HG03066 (cell line): Measurements from ENCODE around the gene IFI44L.
A peak's percentile ranks its signal among the peaks of the same experiment; 100 is the strongest.

Experiments
- ATAC-seq: cut with Tn5 transposase; IDR thresholded peaks from one replicate; pipeline ENCODE4 v1.9.1; 2021; ENCODE audit warnings: low read depth; ENCODE audit not compliant: unreplicated experiment

IFI44L gene

DNA sequence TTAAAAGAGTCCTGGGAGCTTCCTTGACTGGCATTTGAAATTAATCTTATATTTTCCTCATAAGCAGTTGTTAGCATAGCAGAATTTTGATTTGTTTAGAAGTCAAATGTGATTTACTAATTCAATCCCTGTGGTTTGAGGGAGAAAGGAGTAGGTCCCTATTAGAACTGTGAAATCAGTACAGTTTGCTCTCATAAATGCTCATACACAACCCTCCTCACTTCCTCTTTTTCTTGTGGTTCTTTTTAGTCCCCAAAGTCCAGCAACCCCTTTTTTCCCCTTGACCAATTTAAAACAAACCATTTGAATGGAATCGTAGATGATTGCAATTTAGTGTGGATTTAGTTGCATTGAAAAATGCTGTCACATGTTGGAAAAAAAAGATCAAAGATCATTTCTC is 20.2 kb downstream of the IFI44L start:
- peak; percentile 71 for ATAC-seq

DNA sequence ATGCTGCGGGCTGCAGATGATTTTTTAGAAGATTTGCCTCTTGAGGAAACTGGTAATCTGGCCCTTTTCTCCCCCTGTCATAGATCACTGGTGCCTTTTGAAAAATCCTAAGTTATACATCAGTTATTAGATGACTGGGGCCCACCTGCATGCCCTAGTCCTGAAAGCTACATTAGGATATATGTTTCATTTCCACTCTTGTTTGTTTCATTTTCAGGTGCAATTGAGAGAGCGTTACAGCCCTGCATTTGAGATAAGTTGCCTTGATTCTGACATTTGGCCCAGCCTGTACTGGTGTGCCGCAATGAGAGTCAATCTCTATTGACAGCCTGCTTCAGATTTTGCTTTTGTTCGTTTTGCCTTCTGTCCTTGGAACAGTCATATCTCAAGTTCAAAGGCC is 21.3 kb downstream of the IFI44L start:
- no peak for ATAC-seq

DNA sequence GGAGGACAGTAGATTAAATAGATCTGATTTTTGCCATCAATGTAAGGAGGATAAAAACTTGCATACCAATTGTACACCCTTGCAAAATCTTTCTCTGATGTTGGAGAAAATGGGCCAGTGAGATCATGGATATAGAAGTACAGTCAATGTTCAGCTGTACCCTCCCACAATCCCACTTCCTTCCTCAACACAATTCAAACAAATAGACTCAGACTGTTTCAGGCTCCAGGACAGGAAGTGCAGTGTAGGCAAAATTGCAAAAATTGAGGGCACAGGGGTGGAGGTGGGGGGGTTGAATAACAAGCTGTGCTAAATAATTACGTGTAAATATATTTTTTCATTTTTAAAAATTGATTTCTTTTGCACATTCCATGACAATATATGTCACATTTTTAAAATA is 25.5 kb downstream of the IFI44L start:
- ATAC-seq, result no peak

DNA sequence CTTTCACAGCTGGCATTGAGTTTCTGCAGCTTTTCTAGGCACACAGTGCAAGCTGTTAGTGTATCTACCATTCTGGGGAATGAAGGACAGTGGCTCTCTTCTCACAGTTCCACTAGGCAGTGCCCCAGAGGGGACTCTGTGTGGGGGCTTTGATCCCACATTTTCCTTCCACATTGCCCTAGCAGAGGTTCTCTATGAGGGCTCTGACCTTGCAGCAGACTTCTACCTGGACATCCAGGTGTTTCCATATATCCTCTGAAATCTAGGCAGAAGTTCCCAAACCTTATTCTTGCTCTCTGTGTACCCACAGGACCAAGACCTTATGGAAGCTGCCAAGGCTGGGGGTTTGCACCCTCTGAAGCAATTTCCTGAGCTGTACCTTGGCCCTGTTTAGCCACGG is 27.0 kb downstream of the IFI44L start:
- no peak for ATAC-seq

DNA sequence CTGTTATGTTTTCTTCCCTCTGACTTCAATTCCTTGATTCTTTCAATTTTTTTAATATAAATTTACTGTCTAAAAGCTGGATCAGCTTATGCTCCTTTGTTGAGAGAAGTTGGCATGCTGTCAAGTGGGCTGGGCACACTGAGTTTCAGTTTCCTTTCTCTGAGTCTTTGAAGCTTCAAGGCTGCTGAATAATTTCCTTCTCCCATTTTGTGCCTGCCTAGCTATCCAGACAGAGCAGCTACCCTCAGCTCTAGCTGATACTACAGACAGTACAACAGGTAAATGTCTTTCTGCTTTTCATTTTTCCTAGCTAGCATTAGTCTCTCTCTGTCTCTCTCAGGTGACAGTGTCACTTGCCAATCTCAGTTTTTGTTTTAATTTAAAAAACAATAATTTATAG is 29.4 kb downstream of the IFI44L start, which contains the start of gene IFI44:
Gene IFI44, plus strand, starts transcription at position 204 of the 400 bp plus-strand sequence. CDS start 365 bp downstream, outside the sequence.
- ATAC-seq, result peak; percentile 82

DNA sequence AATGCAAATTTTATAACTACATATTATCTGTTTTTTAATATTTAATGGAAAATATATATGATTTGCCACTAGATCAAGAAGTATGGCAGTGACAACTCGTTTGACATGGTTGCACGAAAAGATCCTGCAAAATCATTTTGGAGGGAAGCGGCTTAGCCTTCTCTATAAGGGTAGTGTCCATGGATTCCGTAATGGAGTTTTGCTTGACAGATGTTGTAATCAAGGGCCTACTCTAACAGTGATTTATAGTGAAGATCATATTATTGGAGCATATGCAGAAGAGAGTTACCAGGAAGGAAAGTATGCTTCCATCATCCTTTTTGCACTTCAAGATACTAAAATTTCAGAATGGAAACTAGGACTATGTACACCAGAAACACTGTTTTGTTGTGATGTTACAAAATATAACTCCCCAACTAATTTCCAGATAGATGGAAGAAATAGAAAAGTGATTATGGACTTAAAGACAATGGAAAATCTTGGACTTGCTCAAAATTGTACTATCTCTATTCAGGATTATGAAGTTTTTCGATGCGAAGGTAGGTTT is 29.9 kb downstream of the IFI44L start:
- ATAC-seq, result no peak

DNA sequence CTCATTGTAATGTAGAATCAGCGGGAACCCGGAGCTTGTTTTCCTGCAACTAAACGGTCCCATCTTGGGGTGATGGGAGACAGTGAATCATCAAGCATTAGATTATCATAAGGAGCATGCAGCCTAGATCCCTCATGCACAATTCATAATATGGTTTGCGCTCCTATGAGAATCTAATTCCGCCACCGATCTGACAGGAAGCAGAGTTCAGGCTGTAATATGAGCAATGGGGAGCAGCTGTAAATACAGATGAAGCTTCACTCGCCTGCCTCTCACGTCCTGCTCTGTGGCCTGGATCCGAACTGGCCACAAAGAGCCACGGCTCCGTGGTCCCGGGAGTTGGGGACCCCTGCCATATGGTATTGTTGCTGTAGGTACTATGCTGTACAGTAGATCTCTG is 31.0 kb downstream of the IFI44L start:
- ATAC-seq, result no peak

DNA sequence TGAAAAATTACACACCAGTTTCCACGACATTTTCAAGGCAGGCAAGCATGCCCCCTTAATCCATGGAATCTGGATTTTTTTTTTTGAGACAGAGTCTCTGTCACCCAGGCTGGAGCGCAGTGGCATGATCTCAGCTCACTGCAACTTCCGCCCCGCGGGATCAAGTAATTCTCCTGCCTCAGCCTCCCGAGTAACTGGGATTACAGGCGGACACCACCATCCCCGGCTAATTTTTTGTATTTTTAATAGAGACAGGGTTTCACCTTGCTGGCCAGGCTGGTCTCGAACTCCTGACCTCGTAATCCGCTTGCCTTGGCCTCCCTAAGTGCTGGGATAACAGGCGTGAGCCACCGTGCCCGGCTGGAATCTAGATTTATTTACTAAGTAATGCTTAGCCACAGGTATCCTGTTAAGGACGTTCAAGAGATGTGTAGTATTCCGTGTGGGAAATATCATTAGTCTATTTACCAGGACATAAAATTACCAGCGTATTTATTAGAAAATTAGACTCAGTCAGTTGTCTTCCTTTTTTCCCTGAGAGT is 31.8 kb downstream of the IFI44L start:
- ATAC-seq, result no peak

DNA sequence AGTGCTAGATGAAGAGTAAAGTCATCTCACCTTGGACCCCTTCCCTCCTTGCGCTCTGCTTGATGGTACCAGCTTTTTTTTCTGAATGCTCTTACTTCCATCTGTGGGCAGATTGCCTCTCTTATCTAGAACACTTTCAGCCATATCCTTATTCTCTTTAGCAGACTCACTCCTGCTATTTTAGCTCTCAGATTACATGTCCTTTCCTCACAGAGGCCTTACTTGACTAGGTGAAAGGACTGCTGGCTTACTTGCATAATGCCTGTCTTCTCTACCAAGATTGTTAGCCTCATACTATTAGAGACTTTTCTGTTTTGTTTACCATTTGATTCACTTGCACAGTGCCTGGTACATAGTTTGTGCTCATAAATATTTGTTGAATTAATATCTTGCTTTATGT is 38.7 kb downstream of the IFI44L start:
- no peak for ATAC-seq

DNA sequence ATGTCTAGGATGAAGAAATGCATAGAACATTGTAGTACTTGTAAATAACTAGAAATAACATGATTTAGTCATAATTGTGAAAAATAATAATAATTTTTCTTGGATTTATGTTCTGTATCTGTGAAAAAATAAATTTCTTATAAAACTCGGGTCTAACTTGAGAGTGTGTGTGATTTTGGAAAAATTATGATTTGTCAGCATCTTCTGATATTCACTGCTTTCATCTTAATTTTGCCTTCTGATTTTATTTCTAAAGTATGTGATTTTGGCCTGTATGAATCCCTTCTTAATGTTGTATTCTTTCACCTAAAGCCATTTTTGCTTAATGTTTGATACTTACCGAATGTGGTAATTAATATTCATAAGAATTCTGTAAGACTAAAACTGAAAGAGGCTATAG is 43.7 kb downstream of the IFI44L start:
- ATAC-seq, result no peak

DNA sequence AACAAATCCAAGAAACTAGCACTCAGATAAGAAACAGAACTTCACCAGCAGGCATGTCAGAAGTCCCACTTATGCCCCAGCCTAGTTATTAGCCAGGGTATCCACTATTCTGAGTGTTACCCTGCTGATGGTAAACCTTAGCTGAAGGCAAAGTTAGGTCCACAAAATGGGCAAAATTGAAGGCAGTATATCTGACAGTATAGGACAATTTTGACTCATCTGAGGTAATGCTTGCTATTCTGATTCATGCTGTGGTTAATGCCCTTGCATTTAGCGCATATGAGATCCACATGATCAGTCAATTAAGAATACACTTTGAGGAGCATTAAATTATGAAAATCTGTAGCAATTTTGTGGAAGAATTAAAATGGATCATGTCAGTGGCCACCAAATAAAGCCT is 44.5 kb downstream of the IFI44L start:
- no peak for ATAC-seq

DNA sequence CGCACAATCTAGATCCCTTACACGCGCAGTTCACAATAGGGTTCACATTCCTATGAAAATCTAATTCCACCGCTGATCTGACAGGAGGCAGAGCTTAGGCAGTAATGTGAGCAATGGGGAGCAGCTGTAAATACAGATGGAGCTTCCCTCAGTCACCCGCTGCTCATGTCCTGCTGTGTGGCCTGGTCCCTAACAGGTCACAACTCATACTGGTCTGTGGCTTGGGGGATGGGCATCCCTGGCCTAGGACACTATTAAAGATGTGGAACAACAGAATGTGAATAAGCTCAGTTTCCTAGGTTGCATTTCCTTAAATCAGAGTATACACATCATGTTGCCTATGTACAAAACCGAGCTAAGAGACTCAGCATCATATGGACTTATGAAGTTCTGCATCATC is 45.6 kb downstream of the IFI44L start:
- no peak for ATAC-seq

DNA sequence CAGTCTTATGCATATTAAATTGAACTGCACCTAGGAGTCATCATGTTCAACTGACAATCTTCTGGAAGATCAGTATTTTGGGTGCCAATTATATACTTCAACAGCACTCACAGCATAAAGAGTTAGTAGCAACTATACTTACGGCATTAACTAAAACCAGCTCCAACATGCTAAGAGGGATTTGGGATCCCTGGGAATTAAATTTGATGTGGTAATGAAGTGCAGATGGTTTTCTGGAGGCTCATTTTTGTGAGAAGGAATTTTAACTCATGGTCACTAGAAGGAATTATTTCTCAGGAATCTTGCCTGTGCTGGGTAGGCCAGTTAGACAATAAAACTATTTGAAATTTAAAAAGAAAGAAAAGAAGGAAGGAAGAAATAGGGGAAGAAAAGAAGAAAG is 47.7 kb downstream of the IFI44L start:
- no peak for ATAC-seq

DNA sequence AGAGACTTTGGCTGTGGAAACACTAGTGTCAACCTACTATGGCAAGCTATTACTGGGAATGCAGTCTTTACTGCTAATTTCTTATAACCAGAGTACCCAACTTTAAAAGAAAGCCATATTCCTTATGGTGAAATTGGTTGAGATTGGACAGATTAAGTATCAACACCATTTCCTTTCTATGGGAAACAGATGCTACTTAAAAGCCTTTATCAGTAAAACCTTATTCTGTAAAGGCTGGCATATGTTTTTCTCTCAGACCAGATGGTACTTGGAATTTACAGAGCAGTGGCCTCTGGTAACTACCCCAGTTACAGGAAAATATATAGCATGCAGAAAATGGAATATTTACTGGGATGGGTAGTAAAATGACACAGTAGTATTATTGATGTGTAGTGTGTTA is 48.2 kb downstream of the IFI44L start:
- ATAC-seq, result no peak

DNA sequence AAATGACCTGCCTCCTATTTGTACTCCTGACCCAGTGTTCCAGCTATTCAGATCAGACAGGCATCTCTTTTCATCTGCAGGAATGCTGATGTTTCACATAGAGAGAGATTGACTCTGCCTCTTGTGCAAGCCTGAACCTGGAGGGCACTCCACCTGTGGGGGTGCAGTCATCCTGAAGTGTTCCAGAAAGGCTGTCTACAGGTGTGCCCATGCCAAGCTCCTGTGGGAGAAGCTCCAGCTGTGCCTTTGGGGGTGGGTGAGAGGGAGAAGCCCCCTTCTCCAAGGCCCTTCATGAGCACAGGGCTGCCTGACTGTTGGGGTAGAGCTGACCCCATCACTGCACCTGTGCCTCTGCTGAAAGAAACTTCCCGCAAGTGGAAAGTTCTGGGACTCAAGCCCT is 52.2 kb downstream of the IFI44L start:
- ATAC-seq, result no peak

DNA sequence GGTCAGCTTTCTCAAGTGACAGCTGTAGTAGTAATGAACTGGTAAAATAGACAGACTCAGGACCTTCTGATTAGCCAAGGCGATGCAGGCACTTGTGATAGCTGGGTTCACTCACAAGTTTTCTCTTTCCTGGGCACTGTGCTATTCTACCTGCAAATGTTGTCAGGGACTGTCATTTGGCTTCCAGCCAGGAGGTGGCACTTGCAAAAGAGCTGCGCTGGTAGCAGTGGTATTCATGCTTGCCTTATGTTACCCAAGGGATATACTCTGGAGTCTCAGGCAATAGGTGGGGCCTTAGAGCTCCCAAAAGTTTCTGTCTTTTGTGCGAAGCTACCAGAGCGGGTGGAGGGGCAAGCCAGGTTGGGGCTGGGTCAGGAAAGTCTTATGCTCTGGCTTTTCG is 52.9 kb downstream of the IFI44L start:
- ATAC-seq, result no peak

DNA sequence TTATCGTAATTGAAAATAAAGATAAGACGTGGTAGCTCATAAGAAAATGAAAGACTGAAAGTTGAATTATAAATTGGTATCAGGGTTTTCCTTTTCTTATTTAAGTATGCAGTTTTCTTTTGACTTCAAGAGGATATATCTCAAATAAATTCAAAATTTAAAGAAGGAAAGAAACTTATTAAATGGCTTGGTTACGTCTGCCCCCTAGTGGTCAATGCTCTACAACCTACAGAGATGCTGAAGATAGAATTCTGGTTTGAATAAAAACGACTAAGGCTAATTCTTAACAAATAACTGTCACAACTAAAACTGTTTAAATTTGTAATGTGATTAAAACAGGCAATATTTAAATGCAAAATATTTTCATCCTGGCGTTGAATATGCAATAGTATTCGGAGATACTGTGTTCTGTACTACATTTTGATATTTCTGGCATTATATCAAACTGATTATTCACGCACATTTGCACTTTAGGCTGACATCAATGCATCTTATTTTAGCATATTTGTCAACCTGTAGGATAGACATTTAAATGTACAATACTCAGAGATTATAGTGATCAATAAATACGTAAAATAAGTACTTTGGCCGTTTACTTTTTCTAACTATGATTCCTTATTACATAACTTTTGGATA is 56.2 kb downstream of the IFI44L start:
- peak; percentile 35 for ATAC-seq

DNA sequence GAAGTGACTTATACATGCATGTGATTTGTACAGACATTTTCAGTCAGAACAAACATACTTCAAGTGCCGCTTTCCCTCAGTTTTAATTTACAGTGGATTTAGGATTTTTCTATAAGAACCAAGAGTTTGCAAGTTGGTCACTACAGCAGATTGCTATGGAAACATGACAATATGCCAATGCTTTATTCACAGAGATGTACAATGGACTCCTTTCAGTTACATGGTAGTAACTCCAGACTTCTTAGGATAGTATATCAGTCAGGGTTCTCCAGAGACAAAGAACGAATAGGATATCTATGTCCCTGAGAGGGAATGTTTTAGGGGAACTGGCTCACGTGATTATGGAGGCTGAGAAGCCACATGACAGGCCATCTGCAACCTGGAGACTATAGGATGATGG is 56.7 kb downstream of the IFI44L start:
- no peak for ATAC-seq

DNA sequence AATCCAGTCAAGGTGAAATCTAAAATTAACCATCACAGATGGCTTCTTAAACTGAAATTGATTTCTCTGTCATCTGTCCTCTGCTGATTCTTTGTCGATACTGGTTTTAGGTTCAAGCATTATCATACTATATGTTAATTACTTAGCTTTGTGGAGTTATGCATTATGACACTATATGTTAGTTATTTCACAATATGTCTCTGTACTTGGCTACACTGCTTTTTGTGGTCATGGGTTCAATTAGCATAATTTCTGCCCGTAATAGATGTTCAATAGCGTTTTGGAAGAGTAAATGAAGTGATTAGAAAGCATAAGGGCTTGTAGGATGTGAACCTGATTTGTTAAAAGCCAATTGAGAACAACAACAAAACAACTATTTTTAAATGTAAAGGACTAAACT is 57.5 kb downstream of the IFI44L start:
- ATAC-seq, result no peak

DNA sequence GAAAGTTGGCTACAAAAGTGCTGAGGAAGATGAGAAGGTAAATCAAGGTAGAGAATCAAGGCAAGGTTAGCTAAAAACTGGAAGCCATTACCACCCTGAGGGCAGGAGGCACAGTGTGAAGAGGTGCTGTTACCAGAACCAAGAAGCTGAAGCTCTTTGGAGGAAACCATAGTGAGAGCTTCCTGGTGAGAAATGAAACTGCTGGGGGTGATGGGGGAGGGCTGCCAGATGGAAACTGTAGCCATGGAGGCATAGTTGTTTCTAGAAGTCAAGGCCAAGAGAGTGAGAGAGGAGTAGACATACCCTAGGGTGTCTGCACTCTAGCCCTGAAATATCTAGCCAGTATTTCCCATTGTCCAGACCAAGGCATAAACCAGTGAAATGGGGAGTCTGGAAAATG is 58.1 kb downstream of the IFI44L start:
- peak; percentile 74 for ATAC-seq

DNA sequence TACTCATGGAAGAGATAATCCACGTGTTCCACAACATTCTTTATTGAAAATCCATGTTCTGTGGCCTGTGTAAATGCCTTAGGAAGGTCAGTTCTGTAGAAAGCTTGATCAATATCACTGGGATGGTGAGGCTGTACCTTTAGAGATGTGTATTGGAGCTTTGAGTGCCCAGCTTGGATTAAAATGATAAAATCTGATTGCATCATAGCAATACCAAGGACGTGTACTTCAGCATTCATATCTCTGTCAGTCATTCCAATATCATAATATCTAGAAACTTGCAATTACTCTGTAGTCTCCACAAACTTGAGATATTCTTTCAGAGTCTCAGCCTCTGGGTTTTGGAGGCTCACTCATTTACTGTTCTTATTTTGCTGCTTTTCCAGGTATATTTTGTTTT is 61.0 kb downstream of the IFI44L start:
- ATAC-seq, result no peak

DNA sequence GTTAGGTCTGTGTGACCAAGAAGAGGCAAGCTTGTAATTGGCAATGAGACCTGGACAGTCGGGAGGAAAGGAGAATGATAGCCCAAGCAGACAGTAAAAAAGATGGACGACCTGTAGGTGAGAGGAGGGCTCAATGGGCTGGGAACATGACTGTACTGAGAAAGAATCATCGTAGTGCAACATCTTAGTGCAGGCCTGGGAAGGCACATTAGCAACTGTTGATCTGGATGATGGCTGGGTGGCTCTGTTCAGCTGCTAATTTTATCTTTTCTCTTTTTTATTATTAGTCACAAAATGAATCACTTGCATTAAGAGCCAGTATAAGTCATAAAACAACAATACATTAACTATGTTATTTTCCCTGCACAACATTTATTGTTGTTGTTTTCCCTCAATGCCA is 62.2 kb downstream of the IFI44L start:
- ATAC-seq, result no peak

DNA sequence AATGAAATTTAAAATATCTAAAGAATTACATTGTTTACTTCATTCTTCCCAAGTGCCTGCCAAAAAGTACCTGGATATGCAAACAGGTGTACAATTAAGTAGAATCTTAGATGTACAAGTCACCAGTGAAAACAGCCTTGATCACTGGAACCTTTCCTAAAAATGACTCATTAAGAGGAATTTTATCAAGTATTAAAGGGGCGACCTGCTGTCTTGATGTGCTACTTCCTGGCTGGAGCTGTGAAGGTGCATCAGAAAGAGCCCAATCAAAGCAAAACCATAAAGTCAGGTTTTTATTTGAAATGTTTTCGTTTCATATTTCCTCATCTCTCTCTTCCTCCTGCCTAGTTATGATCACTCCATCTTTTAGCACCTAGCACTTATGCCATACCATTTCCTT is 62.8 kb downstream of the IFI44L start:
- ATAC-seq, result no peak
